Measurements from ENCODE around the gene RAB28.

- TF ChIP-seq CTCF (IDR thresholded peaks at IDR 0.05) (no peak), NR1H2 (CRISPR knock-in tag; IDR thresholded peaks at IDR 0.05) (no peak), CREM (CRISPR knock-in tag; IDR thresholded peaks at IDR 0.05) (no peak)
These were observed 6.0 kb downstream of the RAB28 start for GRCh38 chr4:13478131-13478530.
